ENCODE data around the gene RPL13A.

Gene RPL13A

DNA sequence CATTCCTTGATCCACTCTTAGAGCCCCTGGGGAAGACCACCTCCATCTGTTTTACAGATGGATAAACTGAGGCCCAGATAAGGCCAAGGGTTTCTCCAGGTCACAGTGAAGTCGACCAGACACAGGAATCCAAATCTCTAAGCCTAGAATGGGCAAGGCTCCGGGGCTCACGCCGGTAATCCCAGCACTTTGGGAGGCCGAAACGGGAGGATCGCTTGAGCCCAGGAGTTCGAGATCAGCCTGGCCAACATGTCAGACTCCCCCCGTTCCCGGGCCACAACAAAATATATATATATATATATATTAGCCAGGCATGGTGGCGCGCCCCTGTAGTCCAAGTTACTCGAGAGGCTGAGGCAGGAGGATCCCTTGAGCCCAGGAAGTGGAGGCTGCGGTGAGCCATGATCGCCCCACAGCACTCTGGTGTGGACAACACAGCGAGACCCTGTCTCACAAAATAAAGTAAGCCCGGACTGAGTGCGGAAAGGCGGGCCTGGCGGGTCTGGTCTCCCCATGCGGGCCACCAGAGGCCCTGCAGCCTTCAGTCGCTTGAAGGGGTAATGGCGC lies 615 bp upstream of the RPL13A start:
- DNase-seq = no peak

- no peak for DNase-seq
Measured at GRCh38 chr19:49488046-49488862, 846 bp downstream of the RPL13A start.

DNA sequence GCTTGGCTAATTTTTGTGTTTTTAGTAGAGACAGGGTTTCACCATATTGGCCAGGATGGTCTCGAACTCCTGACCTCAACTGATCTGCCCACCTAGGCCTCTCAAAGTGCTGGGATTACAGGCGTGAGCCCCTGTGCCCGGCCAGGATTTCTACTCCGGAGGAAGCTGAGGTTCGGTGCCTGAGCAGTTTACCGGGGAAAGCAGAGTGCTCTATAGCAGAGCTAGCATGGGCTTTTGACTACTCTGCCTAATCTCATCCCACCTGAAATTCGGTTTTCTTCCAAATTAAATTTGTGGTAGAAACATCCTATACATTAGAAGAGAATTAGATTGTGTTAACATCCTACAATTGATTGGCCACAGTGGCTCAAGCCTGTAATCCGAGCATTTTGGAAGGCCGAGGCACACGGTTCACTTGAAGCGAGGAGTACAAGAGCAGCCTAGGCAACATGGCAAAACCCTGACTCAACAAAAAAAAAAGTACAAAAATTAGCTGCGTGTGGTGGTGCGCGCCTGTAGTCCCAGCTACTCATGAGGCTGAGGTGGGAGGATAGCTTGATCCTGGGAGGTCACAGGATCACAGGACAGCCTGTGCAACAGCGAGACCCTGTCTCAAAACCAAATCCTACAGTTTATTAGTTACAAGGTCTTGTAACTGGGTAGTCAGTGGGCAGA lies 1.6 kb downstream of the RPL13A start:
- no peak for DNase-seq

DNA sequence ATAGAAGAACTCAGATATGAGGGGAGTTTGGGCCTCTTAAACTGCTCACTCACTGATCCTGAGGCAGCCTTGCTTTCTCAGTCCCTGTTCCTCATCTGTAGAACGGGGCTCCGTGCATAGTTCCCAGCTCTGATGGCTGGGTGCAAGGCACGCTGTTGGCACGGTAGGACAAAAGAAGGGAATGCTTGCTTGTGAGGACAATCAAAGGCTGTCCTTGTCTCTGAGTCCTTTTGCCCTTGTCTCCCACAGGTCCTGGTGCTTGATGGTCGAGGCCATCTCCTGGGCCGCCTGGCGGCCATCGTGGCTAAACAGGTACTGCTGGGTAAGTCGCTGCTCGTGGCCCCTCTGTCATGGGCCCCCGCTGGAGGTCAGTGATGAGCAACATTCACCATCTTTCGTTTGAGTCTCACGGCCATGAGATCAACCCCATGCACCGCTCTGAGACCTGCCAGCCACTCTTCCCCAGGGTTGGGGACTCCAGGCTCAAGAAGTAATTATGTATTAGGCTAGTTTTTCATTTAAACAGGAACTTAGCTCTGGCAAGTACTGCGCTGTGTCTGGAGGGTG lies 2.3 kb downstream of the RPL13A start:
- DNase-seq = no peak

DNA sequence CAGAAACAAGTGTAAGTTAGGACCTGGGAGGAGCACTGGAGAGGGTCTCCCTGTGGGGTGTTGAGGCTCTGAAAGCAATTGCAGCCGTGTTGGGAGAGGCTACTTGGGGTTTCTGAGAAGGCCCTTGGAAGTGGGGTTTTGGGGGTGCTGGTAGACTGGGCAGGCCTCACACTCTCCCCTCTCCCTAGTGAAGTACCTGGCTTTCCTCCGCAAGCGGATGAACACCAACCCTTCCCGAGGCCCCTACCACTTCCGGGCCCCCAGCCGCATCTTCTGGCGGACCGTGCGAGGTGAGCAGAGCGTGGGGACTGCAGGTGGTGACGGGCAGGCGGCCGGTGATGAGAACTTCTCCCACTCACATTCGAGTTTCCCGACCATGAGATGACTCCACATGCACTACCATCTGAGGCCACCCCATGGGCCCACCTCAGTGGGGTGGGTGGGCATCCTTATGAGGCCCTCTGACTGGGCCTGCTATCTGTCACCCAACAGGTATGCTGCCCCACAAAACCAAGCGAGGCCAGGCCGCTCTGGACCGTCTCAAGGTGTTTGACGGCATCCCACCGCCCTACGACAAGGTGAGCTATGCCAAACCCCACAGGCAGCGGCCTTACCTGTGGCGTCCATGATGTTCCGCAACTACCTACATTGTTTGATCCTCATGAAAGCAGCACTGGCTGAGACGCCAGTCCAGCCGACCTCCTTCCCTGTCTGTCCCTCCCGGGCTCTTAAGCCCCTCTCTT lies 3.0 kb downstream of the RPL13A start:
- DNase-seq = no peak

GRCh38 chr19:49491030-49491803 lies 3.8 kb downstream of the RPL13A start:
- no peak for DNase-seq

DNA sequence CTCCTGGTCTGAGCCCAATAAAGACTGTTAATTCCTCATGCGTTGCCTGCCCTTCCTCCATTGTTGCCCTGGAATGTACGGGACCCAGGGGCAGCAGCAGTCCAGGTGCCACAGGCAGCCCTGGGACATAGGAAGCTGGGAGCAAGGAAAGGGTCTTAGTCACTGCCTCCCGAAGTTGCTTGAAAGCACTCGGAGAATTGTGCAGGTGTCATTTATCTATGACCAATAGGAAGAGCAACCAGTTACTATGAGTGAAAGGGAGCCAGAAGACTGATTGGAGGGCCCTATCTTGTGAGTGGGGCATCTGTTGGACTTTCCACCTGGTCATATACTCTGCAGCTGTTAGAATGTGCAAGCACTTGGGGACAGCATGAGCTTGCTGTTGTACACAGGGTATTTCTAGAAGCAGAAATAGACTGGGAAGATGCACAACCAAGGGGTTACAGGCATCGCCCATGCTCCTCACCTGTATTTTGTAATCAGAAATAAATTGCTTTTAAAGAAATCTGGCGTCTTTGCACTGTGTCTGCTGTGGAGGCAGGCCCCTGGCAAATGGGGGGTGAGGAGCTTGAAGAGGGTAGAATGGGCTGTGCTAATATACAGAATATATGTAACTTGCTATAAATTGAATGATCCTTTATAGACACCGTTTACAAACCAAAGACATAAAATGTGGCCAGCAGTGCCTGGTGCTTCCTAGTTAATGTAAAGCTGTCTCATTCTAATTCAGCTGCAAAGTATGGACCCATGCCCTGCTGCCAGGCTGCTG lies 4.6 kb downstream of the RPL13A start:
- no peak for DNase-seq

DNA sequence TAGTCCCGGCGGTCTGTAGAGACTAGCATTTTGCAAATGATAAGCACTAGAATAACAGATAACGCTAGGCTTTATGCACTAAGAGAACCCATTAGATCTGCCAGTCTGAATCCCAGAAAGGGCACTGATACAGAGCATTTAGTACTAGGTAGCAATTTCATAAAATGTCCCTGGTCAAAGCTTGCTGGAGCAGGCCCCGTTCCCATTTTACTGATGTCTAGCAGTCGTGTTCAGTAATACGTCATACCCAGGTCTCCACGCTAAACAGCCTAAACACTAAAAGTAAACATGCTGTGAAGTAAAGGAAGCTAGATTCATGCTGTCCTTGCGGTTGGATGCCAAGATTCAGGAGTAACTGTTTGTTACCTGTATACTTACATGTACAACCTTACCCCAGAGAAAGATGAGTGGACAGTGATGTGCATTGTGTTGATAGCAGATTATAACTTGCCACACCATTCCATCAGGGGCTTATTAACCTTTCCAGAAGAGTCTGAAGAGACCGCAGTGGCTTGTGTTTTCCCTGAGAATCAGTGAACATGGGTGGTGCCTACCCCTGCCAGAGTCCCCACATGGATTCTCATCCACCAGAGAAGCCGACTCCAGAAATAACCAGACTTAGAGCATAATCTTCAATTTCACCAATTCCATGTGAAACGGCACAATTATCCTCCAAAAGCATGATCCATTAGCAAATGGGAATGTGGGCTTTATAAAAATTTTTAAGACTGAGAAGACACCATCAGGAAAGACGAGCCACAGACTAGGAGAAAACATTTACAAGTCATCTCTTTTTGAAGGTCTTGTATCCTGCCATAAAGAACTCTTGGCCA lies 5.4 kb downstream of the RPL13A start:
- no peak for DNase-seq

DNA sequence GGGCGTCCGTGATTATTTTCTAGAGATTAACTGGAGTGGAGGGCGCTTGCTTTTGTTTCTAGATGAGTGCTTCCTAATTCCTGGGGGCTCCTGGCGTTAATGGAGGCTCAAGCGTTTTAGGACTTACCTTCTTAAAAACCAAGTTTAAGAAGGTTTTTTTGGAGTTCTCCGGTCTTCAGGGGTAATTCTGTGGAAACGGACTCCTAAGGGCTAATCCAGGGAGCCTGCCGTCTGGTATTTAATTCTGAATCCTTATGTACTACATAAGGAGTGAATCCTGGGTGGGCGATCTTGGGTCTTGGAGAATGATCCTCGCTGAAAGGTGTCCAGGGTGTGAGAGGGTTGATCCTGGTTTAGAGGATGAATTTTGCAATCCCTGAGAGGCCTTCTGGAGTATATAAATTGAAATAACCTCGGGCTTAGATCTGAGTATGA lies 9.2 kb downstream of the RPL13A start:
- no peak for DNase-seq

DNA sequence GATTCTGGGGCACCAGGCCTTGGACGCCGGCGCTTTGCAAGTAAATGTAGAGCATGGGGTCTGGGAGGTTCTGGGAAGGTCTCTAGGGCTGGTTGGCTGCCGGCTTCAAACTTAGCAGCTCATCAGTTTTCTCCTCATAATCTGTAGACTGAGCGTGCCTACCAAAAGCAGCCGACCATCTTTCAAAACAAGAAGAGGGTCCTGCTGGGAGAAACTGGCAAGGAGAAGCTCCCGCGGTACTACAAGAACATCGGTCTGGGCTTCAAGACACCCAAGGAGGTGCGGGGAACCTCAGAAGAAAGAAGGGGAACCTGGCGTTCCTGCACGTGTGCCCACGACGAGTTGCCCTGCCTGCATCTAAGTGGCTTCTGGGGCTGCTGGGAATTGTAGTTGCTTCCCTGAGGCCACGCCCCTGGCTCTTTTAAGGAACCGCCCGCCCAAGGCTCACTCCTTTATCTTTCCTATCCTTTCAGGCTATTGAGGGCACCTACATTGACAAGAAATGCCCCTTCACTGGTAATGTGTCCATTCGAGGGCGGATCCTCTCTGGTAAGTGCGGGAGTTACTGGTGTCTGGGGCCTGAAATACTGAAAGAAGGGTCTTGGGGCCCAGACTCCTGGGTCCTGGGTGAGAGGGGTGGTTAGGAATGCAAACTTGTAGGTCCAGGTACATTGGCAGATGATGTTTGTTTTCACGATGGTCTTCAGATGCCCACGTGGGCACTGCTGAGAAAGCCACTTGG lies 9.8 kb downstream of the RPL13A start:
- peak; percentile 42 to 58 (median 46) for DNase-seq

DNA sequence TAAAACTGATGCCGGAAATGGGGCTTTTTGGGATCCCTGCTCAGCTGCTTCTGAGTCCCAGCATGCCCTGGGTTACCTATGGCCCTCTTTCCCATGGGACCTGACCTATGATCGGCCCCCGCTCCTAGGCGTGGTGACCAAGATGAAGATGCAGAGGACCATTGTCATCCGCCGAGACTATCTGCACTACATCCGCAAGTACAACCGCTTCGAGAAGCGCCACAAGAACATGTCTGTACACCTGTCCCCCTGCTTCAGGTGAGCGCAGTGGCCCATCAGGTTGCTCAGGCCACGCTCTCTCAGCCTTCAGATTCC lies 10.3 kb downstream of the RPL13A start:
- no peak for DNase-seq

DNA sequence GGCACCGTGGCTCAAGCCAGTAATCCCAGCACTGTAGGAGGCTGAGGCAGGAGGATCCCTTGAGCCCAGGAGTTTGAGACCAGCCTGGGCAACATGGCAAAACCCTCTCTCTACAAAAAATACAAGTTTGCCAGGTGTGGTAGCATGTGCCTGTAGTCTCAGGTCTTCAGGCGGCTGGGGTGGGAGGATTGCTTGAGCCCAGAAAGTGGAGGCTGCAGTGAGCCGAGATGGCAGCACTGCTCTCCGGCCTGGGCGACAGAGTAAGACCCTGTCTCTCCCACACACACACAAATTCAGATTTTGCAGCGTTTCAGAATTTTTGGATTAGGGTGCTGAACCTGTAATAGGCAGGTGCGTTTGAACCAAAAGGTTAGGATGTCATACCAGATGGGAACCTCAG lies 11.1 kb downstream of the RPL13A start:
- DNase-seq = no peak

GRCh38 chr19:49499030-49499670 lies 11.7 kb downstream of the RPL13A start:
- DNase-seq = no peak

- DNase-seq = no peak
Measured at GRCh38 chr19:49502866-49503581, 15.6 kb downstream of the RPL13A start.

DNA sequence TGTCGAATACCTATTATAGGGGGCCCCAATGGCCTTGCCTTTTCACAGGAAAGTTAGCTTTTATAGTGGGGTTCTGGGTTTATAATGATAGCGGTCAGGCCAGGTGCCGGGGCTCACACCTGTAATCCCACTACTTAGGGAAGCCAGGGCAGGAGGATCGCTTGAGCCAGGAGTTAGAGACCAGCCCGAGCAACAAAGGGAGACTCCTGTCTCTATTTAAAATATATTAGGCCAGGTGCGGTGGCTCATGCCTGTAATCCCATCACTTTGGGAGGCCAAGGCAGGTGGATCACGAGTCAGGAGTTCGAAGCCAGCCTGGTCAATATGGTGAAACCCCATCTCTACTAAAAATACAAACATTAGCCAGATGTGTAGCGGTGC lies 16.2 kb downstream of the RPL13A start:
- DNase-seq = no peak

- DNase-seq = peak; percentile 47 to 70 (median 53)
Measured at GRCh38 chr19:49506575-49507105, 19.2 kb downstream of the RPL13A start.

- DNase-seq = no peak
Measured at GRCh38 chr19:49507803-49508494, 20.5 kb downstream of the RPL13A start.

Measured in activated naive CD4-positive, alpha-beta T cell (primary cell).